ENCODE measurements around the gene CTTNBP2.

- TF ChIP-seq CTCF (IDR thresholded peaks at IDR 0.05) (no peak), POLR2A (IDR thresholded peaks at IDR 0.05) (no peak)
Measured at GRCh38 chr7:117916309-117916708, 43.1 kb upstream of the CTTNBP2 start.

All from prostate gland (tissue), 2 donors.